IgD-negative memory B cell (primary cell): ENCODE data around the gene CD6. TPM values are rescaled to one million over a fixed set of nuclear protein-coding genes. Genes with fewer than 3 reads are reported as not detected.
A peak's percentile ranks its signal among the peaks of the same experiment; 100 is the strongest.

ENCODE experiments used
- H3K27ac Mint-ChIP-seq, 3 donors: one replicate each; pipeline ENCODE4 v1.8.0; 2020 to 2022; ENCODE audit warnings: mild to moderate bottlenecking in 3 of 3, mixed read lengths in 3 of 3, moderate library complexity in 1 of 3
- H3K27me3 Mint-ChIP-seq: one replicate; pipeline ENCODE4 v1.8.0; 2021; ENCODE audit warnings: mixed read lengths
- H3K36me3 Mint-ChIP-seq: one replicate; pipeline ENCODE4 v1.8.0; 2020; ENCODE audit warnings: mild to moderate bottlenecking, mixed read lengths
- H3K4me1 Mint-ChIP-seq, 3 donors: one replicate each; pipeline ENCODE4 v1.8.0; 2020 to 2022; ENCODE audit warnings: mixed read lengths in 3 of 3, mild to moderate bottlenecking in 1 of 3
- H3K4me3 Mint-ChIP-seq, 4 donors: one replicate each; pipeline ENCODE4 v1.8.0; 2020 to 2022; ENCODE audit warnings: mild to moderate bottlenecking in 4 of 4, mixed read lengths in 4 of 4, moderate library complexity in 3 of 4
- H3K9me3 Mint-ChIP-seq, 3 donors: one replicate each; pipeline ENCODE4 v1.8.0; 2020 to 2021; ENCODE audit warnings: mixed read lengths in 3 of 3, mild to moderate bottlenecking in 1 of 3
- polyA plus RNA-seq: library from polyadenylated mRNA; unstranded; fragments of 300-500 nt; fragmentation: Illumina TruSeq; gene quantifications from one replicate; pipeline ENCODE4 v1.2.3, GENCODE V29; 2021

Gene CD6
- polyA plus RNA-seq, 1 donor from 2014 or later = 8.6 TPM

GRCh38 chr11:61010466-61011228 lies 39.2 kb downstream of the CD6 start:
- peaks cover 7 to 19% (median 10%) of the 10 kb centered on the region in 3 donors for H3K4me1 Mint-ChIP-seq
- no peaks in the 10 kb centered on the region for H3K9me3 Mint-ChIP-seq
- H3K27me3 Mint-ChIP-seq = peaks cover 7% of the 10 kb centered on the region
- H3K4me3 Mint-ChIP-seq = no peak overlapping the region
- no peak overlapping the region for H3K27ac Mint-ChIP-seq
- peaks cover 1% of the 10 kb centered on the region for H3K36me3 Mint-ChIP-seq

GRCh38 chr11:61011229-61011870 lies 39.9 kb downstream of the CD6 start:
- Mint-ChIP-seq H3K9me3 (no peaks in the 10 kb centered on the region), H3K27ac (no peak overlapping the region), H3K36me3 (peaks cover 2% of the 10 kb centered on the region), H3K4me3 (no peak overlapping the region), H3K27me3 (peaks cover 5% of the 10 kb centered on the region), H3K4me1 (peaks cover 7 to 19% (median 10%) of the 10 kb centered on the region in 3 donors)

GRCh38 chr11:61011950-61012736 lies 40.7 kb downstream of the CD6 start:
- peaks cover 6 to 15% (median 10%) of the 10 kb centered on the region in 3 donors for H3K4me1 Mint-ChIP-seq
- peak overlapping the region in 1 of 4 donors; percentile 4 for H3K4me3 Mint-ChIP-seq
- no peaks in the 10 kb centered on the region for H3K9me3 Mint-ChIP-seq
- peak overlapping the region in 1 of 3 donors; percentile 73 for H3K27ac Mint-ChIP-seq
- no peaks in the 10 kb centered on the region for H3K27me3 Mint-ChIP-seq
- H3K36me3 Mint-ChIP-seq = peaks cover 4% of the 10 kb centered on the region

GRCh38 chr11:61012737-61013215 lies 41.3 kb downstream of the CD6 start:
- Mint-ChIP-seq H3K27me3 (no peaks in the 10 kb centered on the region), H3K9me3 (no peaks in the 10 kb centered on the region), H3K36me3 (peaks cover 4% of the 10 kb centered on the region), H3K4me1 (peaks cover 6 to 15% (median 10%) of the 10 kb centered on the region in 3 donors), H3K27ac (no peak overlapping the region), H3K4me3 (no peak overlapping the region)

GRCh38 chr11:61018059-61018458 lies 46.6 kb downstream of the CD6 start:
- H3K27me3 Mint-ChIP-seq = peaks cover 2% of the 10 kb centered on the region
- peaks cover 2% of the 10 kb centered on the region for H3K36me3 Mint-ChIP-seq
- no peak overlapping the region for H3K4me3 Mint-ChIP-seq
- no peaks in the 10 kb centered on the region for H3K9me3 Mint-ChIP-seq
- H3K27ac Mint-ChIP-seq = no peak overlapping the region
- H3K4me1 Mint-ChIP-seq = peaks cover 11 to 25% (median 20%) of the 10 kb centered on the region in 3 donors

GRCh38 chr11:61019037-61019831 lies 47.8 kb downstream of the CD6 start:
- Mint-ChIP-seq H3K36me3 (peaks cover 2% of the 10 kb centered on the region), H3K27me3 (peaks cover 2% of the 10 kb centered on the region), H3K27ac (no peak overlapping the region), H3K4me3 (peak overlapping the region in 1 of 4 donors; percentile 76), H3K4me1 (peaks cover 17 to 34% (median 26%) of the 10 kb centered on the region in 3 donors), H3K9me3 (no peaks in the 10 kb centered on the region)

GRCh38 chr11:61019832-61020405 lies 48.4 kb downstream of the CD6 start:
- Mint-ChIP-seq H3K27me3 (peaks cover 2% of the 10 kb centered on the region), H3K4me1 (peaks cover 17 to 34% (median 29%) of the 10 kb centered on the region in 3 donors), H3K9me3 (no peaks in the 10 kb centered on the region), H3K36me3 (peaks cover 2% of the 10 kb centered on the region), H3K4me3 (peak overlapping the region in 1 of 4 donors; percentile 76), H3K27ac (peak overlapping the region in 2 of 3 donors; percentile 73 to 76)

GRCh38 chr11:61020551-61021235 lies 49.2 kb downstream of the CD6 start:
- peaks cover 17 to 40% (median 31%) of the 10 kb centered on the region in 3 donors for H3K4me1 Mint-ChIP-seq
- peaks cover 2% of the 10 kb centered on the region for H3K27me3 Mint-ChIP-seq
- H3K36me3 Mint-ChIP-seq = peaks cover 2% of the 10 kb centered on the region
- H3K9me3 Mint-ChIP-seq = no peaks in the 10 kb centered on the region
- peak overlapping the region in 2 of 4 donors; percentile 54 to 82 for H3K4me3 Mint-ChIP-seq
- H3K27ac Mint-ChIP-seq = peak overlapping the region in 2 of 3 donors; percentile 73 to 76

- H3K9me3 Mint-ChIP-seq = no peaks in the 10 kb centered on the region
- peaks cover 2% of the 10 kb centered on the region for H3K27me3 Mint-ChIP-seq
- peak overlapping the region; percentile 10 to 84 (median 73) for H3K4me3 Mint-ChIP-seq
- H3K27ac Mint-ChIP-seq = peak overlapping the region; percentile 49 to 94 (median 92)
- H3K4me1 Mint-ChIP-seq = peaks cover 19 to 44% (median 31%) of the 10 kb centered on the region in 3 donors
- no peaks in the 10 kb centered on the region for H3K36me3 Mint-ChIP-seq
Observed at GRCh38 chr11:61021661-61022212, 50.3 kb downstream of the CD6 start.

GRCh38 chr11:61022311-61023085 lies 51.0 kb downstream of the CD6 start:
- Mint-ChIP-seq H3K4me3 (peak overlapping the region; percentile 20 to 84 (median 73)), H3K9me3 (no peaks in the 10 kb centered on the region), H3K27ac (peak overlapping the region; percentile 49 to 94 (median 92)), H3K36me3 (no peaks in the 10 kb centered on the region), H3K27me3 (peaks cover 5% of the 10 kb centered on the region), H3K4me1 (peaks cover 23 to 51% (median 36%) of the 10 kb centered on the region in 3 donors)

GRCh38 chr11:61023086-61023965 lies 51.8 kb downstream of the CD6 start:
- Mint-ChIP-seq H3K4me1 (peaks cover 30 to 59% (median 44%) of the 10 kb centered on the region in 3 donors), H3K9me3 (no peaks in the 10 kb centered on the region), H3K27ac (peak overlapping the region; percentile 49 to 74 (median 63)), H3K36me3 (no peaks in the 10 kb centered on the region), H3K4me3 (peak overlapping the region in 2 of 4 donors; percentile 6 to 39), H3K27me3 (peaks cover 6% of the 10 kb centered on the region)

GRCh38 chr11:61023966-61024295 lies 52.5 kb downstream of the CD6 start:
- Mint-ChIP-seq H3K9me3 (no peaks in the 10 kb centered on the region), H3K27ac (peak overlapping the region in 2 of 3 donors; percentile 21 to 42), H3K27me3 (peaks cover 6% of the 10 kb centered on the region), H3K36me3 (no peaks in the 10 kb centered on the region), H3K4me3 (peak overlapping the region in 1 of 4 donors; percentile 6), H3K4me1 (peaks cover 35 to 62% (median 50%) of the 10 kb centered on the region in 3 donors)
